Measurements from ENCODE around the gene TRIO. TPM values are rescaled to one million over a fixed set of nuclear protein-coding genes. Genes with fewer than 3 reads are reported as not detected.

The TRIO gene
- total and polyA plus RNA-seq, 2 donors (not counting 3 experiments of a cell fraction or from before 2014, with no cell fraction given): 82.9 to 248 TPM

- Histone ChIP-seq H3K9me3 (replicated peaks; ENCODE audit: control insufficient read depth, insufficient read depth, low read length) (no peaks in the 10 kb centered on the region), H2AFZ (ENCODE audit: low read depth, low read length) (no peak overlapping the region), H3K4me2 (ENCODE audit: insufficient read depth, low read length) (peak overlapping the region; percentile 37), H4K20me1 (replicated peaks; ENCODE audit: control insufficient read depth, extremely low read depth, insufficient read depth, low read length) (no peaks in the 10 kb centered on the region), H3K9ac (replicated peaks; ENCODE audit: extremely low read depth, insufficient read depth, low read length) (peak overlapping the region; percentile 74), H3K27me3 (ENCODE audit: control insufficient read depth in 2 of 2, insufficient read depth in 2 of 2, low read length in 2 of 2) (no peaks in the 10 kb centered on the region), H3K4me1 (ENCODE audit: control insufficient read depth, extremely low read depth, insufficient read depth, low read length) (peaks cover 54% of the 10 kb centered on the region), H3K9me1 (replicated peaks; ENCODE audit: control insufficient read depth, extremely low read depth, insufficient read depth, low read length) (no peaks in the 10 kb centered on the region), H3K27ac (ENCODE audit: insufficient read depth, low read depth, low read length) (peak overlapping the region; percentile 84), H3K36me3 (ENCODE audit: control insufficient read depth in 2 of 2, extremely low read depth in 1 of 2, insufficient read depth in 2 of 2, low read length in 2 of 2) (peaks cover 3 to 7% of the 10 kb centered on the region in 2 experiments), H3K4me3 (replicated peaks in 1 of 3; ENCODE audit: insufficient read depth in 1 of 3, low read depth in 1 of 3, low read length in 3 of 3) (no peak overlapping the region), H3K79me2 (ENCODE audit: control insufficient read depth, insufficient read depth, low read length) (peaks cover 44% of the 10 kb centered on the region)
- dilution Hi-C loops (cut with MboI; ENCODE audit: extremely low pct_ligation_motif_present, low sequenced_read_pairs): no loop called here
- DNase-seq (ENCODE audit: low read depth, low spot score) (peak; percentile 88), FAIRE-seq (peak; percentile 12)
- ChIA-PET POLR2A (interaction anchor here (0.6 kb wide), 1 partner anchor 98 kb away, joined by 3 read pairs; no protein-coding TSS in a partner anchor), CTCF (interaction anchor here (0.5 kb wide), 1 partner anchor 247 kb away, joined by 3 read pairs; no protein-coding TSS in a partner anchor)
- intact Hi-C loops (cut with micrococcal nuclease): no loop called here
- BruUV-seq (replicated peaks): no TSS peak
- TF ChIP-seq POLR2AphosphoS5 (IDR thresholded peaks at IDR 0.05; ENCODE audit: insufficient read depth, low read depth, low read length): peak; percentile 22
- TF ChIP-seq FOS (IDR thresholded peaks at IDR 0.05; ENCODE audit: borderline replicate concordance, insufficient read depth, low read length): peak; percentile 24
- TF ChIP-seq MYC (IDR thresholded peaks at IDR 0.05; ENCODE audit: low read depth, low read length): no peak
Measured at GRCh38 chr5:14450018-14450524, 306.9 kb downstream of the TRIO start.

- FAIRE-seq (no peak), DNase-seq (ENCODE audit: low read depth, low spot score) (no peak)
- Histone ChIP-seq H3K27me3 (ENCODE audit: control insufficient read depth in 2 of 2, insufficient read depth in 2 of 2, low read length in 2 of 2) (no peaks in the 10 kb centered on the region), H3K36me3 (ENCODE audit: control insufficient read depth in 2 of 2, extremely low read depth in 1 of 2, insufficient read depth in 2 of 2, low read length in 2 of 2) (peaks cover 3 to 7% of the 10 kb centered on the region in 2 experiments), H3K9me1 (replicated peaks; ENCODE audit: control insufficient read depth, extremely low read depth, insufficient read depth, low read length) (no peaks in the 10 kb centered on the region), H3K27ac (ENCODE audit: insufficient read depth, low read depth, low read length) (peak overlapping the region; percentile 84), H3K4me2 (ENCODE audit: insufficient read depth, low read length) (no peak overlapping the region), H3K4me1 (ENCODE audit: control insufficient read depth, extremely low read depth, insufficient read depth, low read length) (peaks cover 47% of the 10 kb centered on the region), H2AFZ (ENCODE audit: low read depth, low read length) (no peak overlapping the region), H3K4me3 (replicated peaks in 1 of 3; ENCODE audit: insufficient read depth in 1 of 3, low read depth in 1 of 3, low read length in 3 of 3) (no peak overlapping the region), H3K79me2 (ENCODE audit: control insufficient read depth, insufficient read depth, low read length) (peaks cover 47% of the 10 kb centered on the region), H4K20me1 (replicated peaks; ENCODE audit: control insufficient read depth, extremely low read depth, insufficient read depth, low read length) (no peaks in the 10 kb centered on the region), H3K9ac (replicated peaks; ENCODE audit: extremely low read depth, insufficient read depth, low read length) (no peak overlapping the region), H3K9me3 (replicated peaks; ENCODE audit: control insufficient read depth, insufficient read depth, low read length) (no peaks in the 10 kb centered on the region)
- dilution Hi-C loops (cut with MboI; ENCODE audit: extremely low pct_ligation_motif_present, low sequenced_read_pairs): no loop called here
- TF ChIP-seq JUN (IDR thresholded peaks at IDR 0.05; ENCODE audit: borderline replicate concordance, insufficient read depth, insufficient read length, low read depth) (no peak), POLR2A (IDR thresholded peaks at IDR 0.05; ENCODE audit: low read depth, low read length) (no peak), FOS (IDR thresholded peaks at IDR 0.05; ENCODE audit: borderline replicate concordance, insufficient read depth, low read length) (no peak)
- intact Hi-C loops (cut with micrococcal nuclease): no loop called here
- BruUV-seq (replicated peaks): no TSS peak
- ChIA-PET POLR2A (no interaction called here), CTCF (no interaction called here)
Measured at GRCh38 chr5:14450742-14451141, 307.6 kb downstream of the TRIO start.
